Kidney epithelial cell (primary cell): Measurements from ENCODE around the gene MRPS25. TPM values are rescaled to one million over a fixed set of nuclear protein-coding genes. Genes with fewer than 3 reads are reported as not detected.

Source experiments
- DNase-seq: peaks from one replicate; pipeline ENCODE4 v3.0.0-alpha.2; 2010; ENCODE audit warnings: low read depth
- H3K27me3 ChIP-seq: 2 replicates; pipeline ENCODE4 v1.6.0; 2011; ENCODE audit warnings: low read length; ENCODE audit not compliant: control insufficient read depth, insufficient read depth
- H3K36me3 ChIP-seq: 2 replicates; pipeline ENCODE4 v1.5.1; 2011; ENCODE audit warnings: low read length; ENCODE audit not compliant: control insufficient read depth, insufficient read depth
- H3K4me3 ChIP-seq: 2 replicates; pipeline ENCODE4 v1.5.1; 2011; ENCODE audit warnings: low read depth, mild to moderate bottlenecking, control low read depth, low read length
- total RNA-seq: library from RNA; depleted of rRNA; stranded (reverse); fragments of >200 nt; gene quantifications from 2 replicates; pipeline ENCODE4 v1.2.3, GENCODE V29; 2015
- TF ChIP-seq, protein P1 (sequence below): IDR thresholded peaks from 2 replicates; pipeline ENCODE4 v1.5.1; 2011; ENCODE audit warnings: mild to moderate bottlenecking, moderate library complexity, low read length, control low read depth, inconsistent platforms; ENCODE audit not compliant: insufficient read depth, poor library complexity, severe bottlenecking

The MRPS25 gene
- total RNA-seq, 1 donor from 2014 or later, result 38.4 TPM

DNA sequence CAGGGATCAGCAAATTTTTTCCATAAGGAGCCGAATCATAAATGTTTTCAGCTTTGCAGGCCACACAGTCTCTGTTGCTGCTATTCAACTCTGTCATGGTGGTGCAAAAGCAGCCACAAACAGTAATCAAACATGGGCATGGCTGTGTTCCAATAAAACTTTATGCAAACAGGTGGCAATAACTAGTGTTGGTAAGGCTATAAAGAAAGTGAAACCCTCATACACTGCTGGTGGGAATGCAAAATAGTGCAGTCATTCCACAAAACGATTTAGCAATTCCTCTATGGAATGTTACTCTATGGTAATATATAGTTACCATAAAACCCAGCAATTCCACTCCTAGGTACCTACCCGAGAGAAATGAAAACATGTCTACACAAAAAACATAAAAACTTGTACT is 14.0 kb upstream of the MRPS25 start:
- no peak overlapping the region for H3K4me3 ChIP-seq

GRCh38 chr3:15074500-15074899 is 9.4 kb upstream of the MRPS25 start:
- Histone ChIP-seq H3K36me3 (peaks cover 5% of the 10 kb centered on the region), H3K27me3 (no peaks in the 10 kb centered on the region), H3K4me3 (no peak overlapping the region)
- TF ChIP-seq, protein P1, sequence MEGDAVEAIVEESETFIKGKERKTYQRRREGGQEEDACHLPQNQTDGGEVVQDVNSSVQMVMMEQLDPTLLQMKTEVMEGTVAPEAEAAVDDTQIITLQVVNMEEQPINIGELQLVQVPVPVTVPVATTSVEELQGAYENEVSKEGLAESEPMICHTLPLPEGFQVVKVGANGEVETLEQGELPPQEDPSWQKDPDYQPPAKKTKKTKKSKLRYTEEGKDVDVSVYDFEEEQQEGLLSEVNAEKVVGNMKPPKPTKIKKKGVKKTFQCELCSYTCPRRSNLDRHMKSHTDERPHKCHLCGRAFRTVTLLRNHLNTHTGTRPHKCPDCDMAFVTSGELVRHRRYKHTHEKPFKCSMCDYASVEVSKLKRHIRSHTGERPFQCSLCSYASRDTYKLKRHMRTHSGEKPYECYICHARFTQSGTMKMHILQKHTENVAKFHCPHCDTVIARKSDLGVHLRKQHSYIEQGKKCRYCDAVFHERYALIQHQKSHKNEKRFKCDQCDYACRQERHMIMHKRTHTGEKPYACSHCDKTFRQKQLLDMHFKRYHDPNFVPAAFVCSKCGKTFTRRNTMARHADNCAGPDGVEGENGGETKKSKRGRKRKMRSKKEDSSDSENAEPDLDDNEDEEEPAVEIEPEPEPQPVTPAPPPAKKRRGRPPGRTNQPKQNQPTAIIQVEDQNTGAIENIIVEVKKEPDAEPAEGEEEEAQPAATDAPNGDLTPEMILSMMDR, result no peak
- DNase-seq, result no peak

More for the DNA sequence above, 14.0 kb upstream of the MRPS25 start:
- TF ChIP-seq, protein P1, result no peak
- no peak for DNase-seq
- Histone ChIP-seq H3K27me3 (no peaks in the 10 kb centered on the region), H3K36me3 (peaks cover 7% of the 10 kb centered on the region)

- H3K36me3 ChIP-seq, result peaks cover 5% of the 10 kb centered on the region
- no peaks in the 10 kb centered on the region for H3K27me3 ChIP-seq
- DNase-seq, result no peak
- no peak overlapping the region for H3K4me3 ChIP-seq
- TF ChIP-seq, protein P1, result no peak
These were observed 6.6 kb upstream of the MRPS25 start for GRCh38 chr3:15071699-15072098.

GRCh38 chr3:15069441-15069840 is 4.3 kb upstream of the MRPS25 start:
- TF ChIP-seq, protein P1, result no peak
- H3K27me3 ChIP-seq, result no peaks in the 10 kb centered on the region

GRCh38 chr3:15066467-15066866 is 1.4 kb upstream of the MRPS25 start:
- Histone ChIP-seq H3K27me3 (no peaks in the 10 kb centered on the region), H3K4me3 (no peak overlapping the region), H3K36me3 (no peaks in the 10 kb centered on the region)
- DNase-seq, result no peak
- TF ChIP-seq, protein P1, result no peak

More at GRCh38 chr3:15069441-15069840, 4.3 kb upstream of the MRPS25 start:
- Histone ChIP-seq H3K36me3 (peaks cover 4% of the 10 kb centered on the region), H3K4me3 (no peak overlapping the region)
- DNase-seq, result no peak

DNA sequence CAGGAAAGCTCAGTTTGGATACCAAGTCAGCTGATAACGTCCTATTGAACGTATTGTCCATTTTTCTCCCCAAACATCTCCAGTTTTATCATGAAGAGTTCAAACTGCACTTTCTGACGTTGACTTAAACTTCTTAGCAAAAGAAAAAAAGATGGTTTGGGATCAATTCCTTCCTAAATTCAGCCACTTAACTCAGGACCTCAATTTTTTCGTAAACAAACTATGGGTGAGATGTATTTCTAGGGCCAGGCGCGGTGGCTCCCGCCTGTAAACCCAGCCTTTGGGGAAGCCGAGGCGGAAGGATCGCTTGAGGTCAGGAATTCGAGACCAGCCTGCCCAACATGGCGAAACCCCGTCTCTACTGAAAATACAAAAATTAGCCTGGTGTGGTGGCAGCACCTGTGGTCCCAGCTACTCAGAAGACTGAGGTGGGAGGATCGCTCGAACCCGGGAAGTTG is 464 bp upstream of the MRPS25 start:
- Histone ChIP-seq H3K4me3 (peak overlapping the region; percentile 97), H3K27me3 (no peaks in the 10 kb centered on the region), H3K36me3 (no peaks in the 10 kb centered on the region)
- TF ChIP-seq, protein P1, result no peak
- no peak for DNase-seq
